HG02678 (cell line): Measurements from ENCODE around the gene YOD1.

Experiments
- ATAC-seq: cut with Tn5 transposase; IDR thresholded peaks from one replicate; pipeline ENCODE4 v1.9.1; 2021; ENCODE audit warnings: mild to moderate bottlenecking, moderate library complexity; ENCODE audit not compliant: unreplicated experiment

Gene YOD1

GRCh38 chr1:207013321-207014085 lies 37.5 kb downstream of the YOD1 start:
- ATAC-seq, result no peak

DNA sequence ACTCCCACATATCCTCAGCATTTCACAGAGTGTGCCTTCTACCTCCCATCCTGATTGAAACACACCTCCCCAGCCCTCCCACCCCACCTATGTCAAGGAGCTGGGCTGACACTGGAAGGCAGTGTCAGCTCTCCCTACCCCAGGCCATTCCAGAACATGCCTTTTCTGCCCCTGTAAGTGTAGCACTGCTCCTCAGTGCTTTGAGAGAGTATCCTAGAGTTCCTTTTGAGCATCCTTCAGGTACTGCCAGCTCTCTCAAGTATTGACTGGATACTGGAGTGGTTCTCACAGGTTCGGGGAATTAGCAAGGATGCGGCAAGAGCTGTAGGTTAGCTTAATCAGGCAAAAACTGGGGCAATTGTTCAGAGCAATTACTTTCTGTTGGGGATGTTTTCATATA lies 40.3 kb downstream of the YOD1 start:
- no peak for ATAC-seq

DNA sequence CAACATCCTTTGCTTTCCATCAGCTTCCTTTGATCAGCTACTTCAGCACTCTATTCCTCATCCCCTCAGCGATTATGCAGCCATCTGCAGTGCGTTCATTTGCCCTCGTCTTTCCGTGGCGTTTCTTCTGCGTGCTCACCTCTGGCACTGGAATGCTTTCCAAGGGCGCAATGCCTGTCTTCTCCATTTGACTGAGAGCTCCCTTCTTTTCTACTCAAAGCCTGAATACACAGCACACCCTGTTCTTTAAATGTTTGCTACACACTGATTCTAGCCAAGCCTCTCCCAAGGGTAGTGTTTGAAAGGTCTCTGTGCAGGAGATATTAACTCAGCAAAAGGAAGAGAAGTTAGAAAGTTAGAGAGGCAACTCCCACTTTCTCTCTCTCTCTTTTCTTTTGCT lies 41.1 kb downstream of the YOD1 start:
- no peak for ATAC-seq

GRCh38 chr1:207009182-207009850 lies 41.7 kb downstream of the YOD1 start:
- no peak for ATAC-seq

DNA sequence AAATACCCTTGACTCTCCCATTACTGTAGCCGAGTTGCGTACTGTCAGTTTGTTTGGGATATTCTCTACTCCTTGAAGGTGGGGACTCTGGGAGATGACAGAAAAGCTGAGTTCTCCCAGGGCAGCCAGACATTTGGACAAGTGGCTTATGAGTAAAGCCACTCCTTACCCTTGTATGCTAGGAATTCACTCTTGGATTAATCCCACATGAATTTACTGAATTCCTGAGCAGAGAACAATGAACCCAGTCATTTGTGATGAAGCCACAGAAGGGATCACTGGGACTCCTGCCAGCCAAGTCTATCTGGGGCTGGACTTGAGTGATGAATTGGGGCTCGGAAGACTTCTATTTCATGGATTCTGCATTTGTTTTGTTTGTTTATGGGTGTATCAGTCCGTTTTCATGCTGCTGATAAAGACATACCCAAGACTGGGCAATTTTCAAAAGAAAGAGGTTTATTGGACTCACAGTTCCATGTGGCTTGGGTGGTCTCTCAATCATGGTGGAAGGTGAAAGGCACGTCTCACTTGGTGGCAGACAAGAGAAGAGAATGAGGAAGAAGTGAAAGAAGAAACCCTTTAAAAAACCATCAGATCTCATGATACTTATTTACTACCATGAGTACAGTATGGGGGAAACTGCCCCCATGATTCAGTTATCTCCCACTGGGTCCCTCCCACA lies 43.5 kb downstream of the YOD1 start:
- ATAC-seq, result no peak

DNA sequence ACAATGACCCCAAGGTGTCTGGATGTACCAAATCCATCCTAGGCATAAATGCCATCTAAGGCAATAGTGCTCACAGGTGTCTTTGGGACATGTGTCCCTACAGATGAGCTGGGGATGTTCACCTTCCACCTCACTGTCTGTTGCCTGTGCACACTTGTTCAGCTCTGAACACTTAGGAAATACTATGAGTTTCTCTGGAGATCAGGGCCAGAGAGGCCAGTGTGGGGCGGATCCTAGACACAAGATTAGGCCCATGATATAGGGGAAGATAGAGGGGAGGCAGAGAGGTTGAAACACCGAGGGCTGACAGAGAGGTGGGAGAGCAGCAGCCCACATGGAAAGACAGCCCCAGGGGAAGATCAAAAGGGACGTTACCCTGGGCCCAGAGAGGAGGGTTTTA lies 44.1 kb downstream of the YOD1 start:
- ATAC-seq, result no peak

DNA sequence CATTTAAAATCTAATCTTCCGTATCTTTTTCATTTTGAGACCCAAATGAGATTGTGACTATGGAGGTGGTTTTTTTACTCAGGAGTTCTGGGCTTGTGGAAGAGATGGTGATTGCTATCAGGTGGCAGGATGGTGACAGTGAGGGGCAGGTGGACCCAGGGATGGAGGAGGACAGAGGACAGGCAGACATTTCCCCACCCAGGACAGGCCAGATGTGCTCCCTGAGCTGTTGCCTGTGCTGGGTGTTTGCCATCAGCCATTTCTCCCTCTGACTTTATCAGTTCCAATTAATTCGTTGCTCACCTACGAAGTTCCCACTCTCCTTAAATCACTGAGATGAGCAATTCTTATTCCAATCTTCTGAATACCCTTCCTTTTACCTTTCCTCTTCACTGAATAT lies 44.9 kb downstream of the YOD1 start:
- ATAC-seq, result no peak

DNA sequence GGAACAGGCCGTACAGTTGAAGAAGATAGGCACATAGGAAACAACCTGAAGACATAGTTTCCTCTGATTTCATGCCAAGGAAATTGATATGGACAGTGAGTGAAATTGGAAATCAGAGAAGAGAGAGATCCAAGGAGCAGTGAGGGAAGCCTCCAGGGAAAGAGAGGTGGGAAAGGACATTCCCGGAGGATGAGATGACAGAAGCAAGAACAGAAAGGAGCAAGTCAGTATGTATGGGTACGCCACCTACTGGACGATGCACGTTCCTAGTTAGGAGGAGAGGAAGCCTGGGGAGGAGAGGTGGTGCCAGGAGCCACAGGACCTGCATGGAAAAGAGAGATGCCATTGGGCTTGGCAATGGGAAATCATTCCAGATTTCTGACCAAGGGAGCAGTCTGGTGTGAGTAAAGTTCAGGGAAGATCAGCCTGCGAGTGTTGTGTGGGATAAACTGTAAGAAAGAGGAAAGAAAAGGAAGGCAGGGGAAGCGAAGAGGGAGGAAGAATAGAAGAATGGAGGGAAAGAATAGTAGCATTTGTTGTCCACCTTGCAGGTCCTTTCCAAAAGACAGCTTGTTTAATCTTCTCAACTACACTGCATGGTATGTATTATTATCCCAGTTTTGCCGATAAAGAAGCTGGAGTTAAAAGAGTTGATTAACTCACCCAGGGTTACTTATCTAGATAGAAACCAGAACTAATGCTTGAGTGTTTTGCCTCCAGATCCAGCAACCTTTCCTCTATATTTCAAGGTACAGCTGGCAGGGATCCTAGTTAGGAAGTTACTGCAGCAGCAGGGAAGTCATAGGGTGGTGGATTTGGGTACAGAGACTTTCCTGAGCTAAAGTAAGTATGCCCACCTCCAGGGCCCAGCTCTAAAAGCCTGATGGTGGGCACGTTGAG lies 45.8 kb downstream of the YOD1 start:
- no peak for ATAC-seq

DNA sequence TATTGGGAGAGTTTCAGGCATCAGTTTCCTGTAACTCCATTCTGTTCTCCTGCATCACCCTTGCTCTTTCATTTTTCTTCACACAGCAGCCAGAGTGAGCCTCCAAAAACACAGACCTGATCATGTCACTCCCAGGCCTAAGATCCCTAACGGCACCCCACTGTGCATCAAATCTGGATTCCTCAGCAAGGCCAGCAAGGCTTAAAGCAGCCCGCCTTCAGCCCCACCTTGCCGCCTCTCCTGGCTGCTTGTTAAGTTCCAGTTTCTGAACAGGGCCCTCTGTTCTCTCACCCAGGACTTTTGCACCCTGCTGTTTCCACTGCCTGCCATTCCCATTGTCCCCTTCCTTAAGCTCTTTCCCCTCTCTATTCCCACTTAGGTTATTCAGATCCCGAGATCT lies 47.8 kb downstream of the YOD1 start:
- no peak for ATAC-seq

- no peak for ATAC-seq
These were observed 48.3 kb downstream of the YOD1 start for GRCh38 chr1:207002724-207003146.

GRCh38 chr1:207001492-207002245 lies 49.3 kb downstream of the YOD1 start:
- no peak for ATAC-seq

DNA sequence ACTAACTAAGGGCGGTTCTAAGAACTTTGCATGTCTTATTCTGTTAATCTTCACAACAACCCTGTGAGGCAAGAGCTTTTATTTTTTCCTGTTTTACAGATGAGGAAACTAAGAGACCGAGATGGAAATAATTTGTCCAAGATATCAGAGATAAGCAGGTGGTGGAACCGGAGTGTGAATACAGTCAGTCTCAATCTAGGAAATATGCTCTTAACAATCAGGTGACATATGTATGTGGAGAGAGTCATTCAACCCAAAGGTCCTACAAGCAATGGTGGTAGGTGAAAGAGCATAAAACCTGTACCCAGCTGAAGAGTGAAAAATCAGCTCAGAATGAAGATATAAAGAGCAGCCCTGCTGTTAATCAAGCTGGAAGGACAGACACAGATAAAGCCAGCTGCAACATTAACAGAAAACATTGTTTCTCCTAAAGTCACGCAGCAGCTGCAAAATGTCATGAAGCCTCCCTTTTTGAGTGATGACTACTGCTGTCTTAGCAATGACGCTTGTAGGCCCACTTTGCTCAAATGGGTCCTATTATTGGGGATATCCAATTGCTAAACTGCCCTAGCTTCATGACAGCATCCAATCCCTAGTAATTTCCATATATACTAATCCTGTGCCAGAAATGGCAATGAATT lies 50.2 kb downstream of the YOD1 start:
- ATAC-seq, result no peak

GRCh38 chr1:206998816-206999215 lies 52.2 kb downstream of the YOD1 start:
- ATAC-seq, result no peak
